ENCODE results near the gene PDE4D.
"Not testable (repeated sequence)": the region's sequence is repeated elsewhere in the genome, so short reads cannot be mapped to it uniquely, and the experiment has no call there.

The PDE4D gene

GRCh38 chr5:59416026-59416425 is 477.5 kb downstream of the PDE4D start:
- no peaks in the 10 kb centered on the region for H3K36me3 ChIP-seq (ENCODE audit: control insufficient read depth, insufficient read depth, low read length)
- H3K27ac ChIP-seq (ENCODE audit: insufficient read depth, low read depth, low read length, poor library complexity, severe bottlenecking): no peak overlapping the region
- H3K27me3 ChIP-seq (ENCODE audit: control insufficient read depth, insufficient read depth, low read length, poor library complexity, severe bottlenecking): no peaks in the 10 kb centered on the region
- 93 to 95% methylated on average over 4 of the region's 4 CpGs for WGBS, 2 experiments
- no peak overlapping the region for H3K4me3 ChIP-seq (ENCODE audit: insufficient read depth, low read depth, low read length)
- no peaks in the 10 kb centered on the region for H3K9me3 ChIP-seq (ENCODE audit: control insufficient read depth, low read length)
- H3K4me1 ChIP-seq (ENCODE audit: control insufficient read depth, insufficient read depth, low read length): no peaks in the 10 kb centered on the region

DNA sequence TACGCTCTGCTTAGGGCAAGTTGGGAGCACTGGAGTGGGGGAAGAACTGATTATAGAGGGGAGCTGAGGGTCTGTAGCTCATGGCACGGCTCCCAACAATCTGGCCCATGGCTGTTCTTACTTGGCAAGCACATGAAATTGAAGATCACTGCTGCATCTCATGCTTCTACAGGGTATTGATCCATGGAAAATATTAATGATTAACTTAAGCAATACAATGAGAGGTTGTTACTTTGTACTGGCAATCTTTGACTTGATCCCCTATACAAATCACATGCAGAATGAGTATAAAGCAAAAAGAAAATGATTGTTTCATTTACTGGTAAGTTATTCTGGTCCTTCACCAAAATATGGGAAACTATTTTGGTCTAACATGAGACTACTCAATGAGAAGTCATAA is 481.1 kb downstream of the PDE4D start:
- H3K9me3 ChIP-seq (ENCODE audit: control insufficient read depth, low read length): no peaks in the 10 kb centered on the region

DNA sequence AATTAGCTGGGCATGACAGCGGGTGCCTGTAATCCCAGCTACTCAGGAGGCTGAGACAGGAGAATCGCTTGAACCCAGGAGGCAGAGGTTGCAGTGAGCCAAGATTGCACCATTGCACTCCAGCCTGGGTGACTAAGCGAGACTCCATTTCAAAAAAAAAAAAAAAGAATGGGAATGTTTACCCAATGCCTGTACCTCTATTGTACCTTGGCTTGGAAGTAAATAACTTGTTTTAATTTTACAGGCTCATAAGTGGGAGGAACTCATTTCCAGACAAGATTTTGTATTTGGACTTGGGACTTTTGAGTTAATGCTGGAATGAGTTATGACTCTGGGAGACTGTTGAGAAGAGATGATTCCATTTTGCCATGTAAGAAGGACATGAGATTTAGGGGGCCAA is 484.5 kb downstream of the PDE4D start:
- H3K36me3 ChIP-seq (ENCODE audit: control insufficient read depth, insufficient read depth, low read length); H3K4me1 ChIP-seq (ENCODE audit: control insufficient read depth, insufficient read depth, low read length); H3K27me3 ChIP-seq (ENCODE audit: control insufficient read depth, insufficient read depth, low read length, poor library complexity, severe bottlenecking); H3K27ac ChIP-seq (ENCODE audit: insufficient read depth, low read depth, low read length, poor library complexity, severe bottlenecking); H3K4me3 ChIP-seq (ENCODE audit: insufficient read depth, low read depth, low read length); H3K9me3 ChIP-seq (ENCODE audit: control insufficient read depth, low read length): not testable (repeated sequence)
- 87 to 88% methylated on average over 3 of the region's 3 CpGs for WGBS, 2 experiments

More for the DNA sequence above, 481.1 kb downstream of the PDE4D start:
- Histone ChIP-seq H3K27me3 (ENCODE audit: control insufficient read depth, insufficient read depth, low read length, poor library complexity, severe bottlenecking) (no peaks in the 10 kb centered on the region), H3K36me3 (ENCODE audit: control insufficient read depth, insufficient read depth, low read length) (no peaks in the 10 kb centered on the region), H3K27ac (ENCODE audit: insufficient read depth, low read depth, low read length, poor library complexity, severe bottlenecking) (no peak overlapping the region), H3K4me1 (ENCODE audit: control insufficient read depth, insufficient read depth, low read length) (no peaks in the 10 kb centered on the region), H3K4me3 (ENCODE audit: insufficient read depth, low read depth, low read length) (no peak overlapping the region)
- WGBS, 2 experiments: 92 to 94% methylated on average over 2 of the region's 2 CpGs

GRCh38 chr5:59407967-59408366 is 485.6 kb downstream of the PDE4D start:
- 85 to 89% methylated on average over 1 of the region's 1 CpG for WGBS, 2 experiments
- Histone ChIP-seq H3K36me3 (ENCODE audit: control insufficient read depth, insufficient read depth, low read length) (no peaks in the 10 kb centered on the region), H3K9me3 (ENCODE audit: control insufficient read depth, low read length) (no peaks in the 10 kb centered on the region)

GRCh38 chr5:59401637-59402036 is 491.9 kb downstream of the PDE4D start:
- H3K9me3 ChIP-seq (ENCODE audit: control insufficient read depth, low read length): no peaks in the 10 kb centered on the region
- no peak overlapping the region for H3K27ac ChIP-seq (ENCODE audit: insufficient read depth, low read depth, low read length, poor library complexity, severe bottlenecking)
- 83 to 94% methylated on average over 2 of the region's 2 CpGs for WGBS, 2 experiments
- H3K36me3 ChIP-seq (ENCODE audit: control insufficient read depth, insufficient read depth, low read length): no peaks in the 10 kb centered on the region
- no peaks in the 10 kb centered on the region for H3K27me3 ChIP-seq (ENCODE audit: control insufficient read depth, insufficient read depth, low read length, poor library complexity, severe bottlenecking)
- no peak overlapping the region for H3K4me3 ChIP-seq (ENCODE audit: insufficient read depth, low read depth, low read length)
- no peaks in the 10 kb centered on the region for H3K4me1 ChIP-seq (ENCODE audit: control insufficient read depth, insufficient read depth, low read length)

More at GRCh38 chr5:59407967-59408366, 485.6 kb downstream of the PDE4D start:
- Histone ChIP-seq H3K27me3 (ENCODE audit: control insufficient read depth, insufficient read depth, low read length, poor library complexity, severe bottlenecking) (no peaks in the 10 kb centered on the region), H3K4me3 (ENCODE audit: insufficient read depth, low read depth, low read length) (no peak overlapping the region), H3K27ac (ENCODE audit: insufficient read depth, low read depth, low read length, poor library complexity, severe bottlenecking) (no peak overlapping the region), H3K4me1 (ENCODE audit: control insufficient read depth, insufficient read depth, low read length) (no peaks in the 10 kb centered on the region)

DNA sequence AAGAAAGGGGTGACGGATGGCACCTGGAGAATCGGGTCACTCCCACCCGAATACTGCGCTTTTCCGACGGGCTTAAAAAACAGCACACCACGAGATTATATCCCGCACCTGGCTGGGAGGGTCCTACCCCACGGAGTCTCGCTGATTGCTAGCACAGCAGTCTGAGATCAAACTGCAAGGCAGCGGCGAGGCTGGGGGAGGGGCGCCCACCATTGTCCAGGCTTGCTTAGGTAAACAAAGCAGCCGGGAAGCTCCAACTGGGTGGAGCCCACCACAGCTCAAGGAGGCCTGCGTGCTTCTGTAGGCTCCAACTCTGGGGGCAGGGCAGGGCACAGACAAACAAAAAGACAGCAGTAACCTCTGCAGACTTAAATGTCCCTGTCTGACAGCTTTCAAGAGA is 498.6 kb downstream of the PDE4D start:
- H3K27me3 ChIP-seq (ENCODE audit: control insufficient read depth, insufficient read depth, low read length, poor library complexity, severe bottlenecking); H3K27ac ChIP-seq (ENCODE audit: insufficient read depth, low read depth, low read length, poor library complexity, severe bottlenecking); H3K36me3 ChIP-seq (ENCODE audit: control insufficient read depth, insufficient read depth, low read length); H3K4me3 ChIP-seq (ENCODE audit: insufficient read depth, low read depth, low read length); H3K9me3 ChIP-seq (ENCODE audit: control insufficient read depth, low read length); H3K4me1 ChIP-seq (ENCODE audit: control insufficient read depth, insufficient read depth, low read length): not testable (repeated sequence)
- WGBS, 2 experiments: 90% methylated on average over 15 of the region's 15 CpGs

DNA sequence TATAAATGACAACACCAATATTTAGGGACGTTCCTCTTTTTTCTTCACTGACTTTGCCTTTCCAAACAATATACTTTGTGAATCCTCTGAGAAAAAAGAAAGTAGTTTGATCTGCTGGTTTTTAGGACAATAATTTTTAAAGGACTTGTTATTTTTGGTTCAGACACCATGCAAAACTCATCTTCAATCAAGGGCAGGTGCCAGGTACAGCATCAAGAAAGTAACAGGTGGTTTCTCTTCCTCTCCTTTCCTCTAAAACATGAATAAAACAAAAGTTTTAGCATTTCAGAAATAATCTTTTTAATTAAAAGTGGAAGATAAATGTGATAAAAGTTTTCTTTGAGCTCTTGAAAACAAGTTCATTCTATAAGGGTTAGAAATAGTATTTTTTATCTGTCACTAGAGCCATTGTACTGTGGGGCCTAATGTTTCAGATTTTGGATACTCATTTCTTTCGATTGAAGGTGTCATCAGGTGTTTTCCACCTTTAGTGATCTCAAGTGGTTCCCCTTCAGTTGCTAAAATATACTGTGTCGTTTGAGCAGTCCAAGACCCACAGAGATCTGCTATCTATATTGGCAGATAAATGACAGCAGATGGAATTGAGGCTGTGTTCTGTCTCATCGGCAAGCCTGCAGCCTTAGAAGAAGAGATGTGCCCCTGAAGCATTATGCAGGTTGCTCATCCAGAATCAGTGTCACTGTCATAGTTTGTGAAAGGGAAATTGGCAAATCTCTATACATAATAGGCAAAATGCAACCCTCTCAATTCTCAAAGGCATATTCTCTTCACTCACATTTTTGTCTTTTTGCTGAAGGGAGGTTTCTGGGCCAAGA is 499.7 kb downstream of the PDE4D start:
- Histone ChIP-seq H3K27ac (ENCODE audit: insufficient read depth, low read depth, low read length, poor library complexity, severe bottlenecking) (no peak overlapping the region), H3K27me3 (ENCODE audit: control insufficient read depth, insufficient read depth, low read length, poor library complexity, severe bottlenecking) (no peaks in the 10 kb centered on the region), H3K36me3 (ENCODE audit: control insufficient read depth, insufficient read depth, low read length) (no peaks in the 10 kb centered on the region), H3K4me1 (ENCODE audit: control insufficient read depth, insufficient read depth, low read length) (no peaks in the 10 kb centered on the region), H3K4me3 (ENCODE audit: insufficient read depth, low read depth, low read length) (no peak overlapping the region), H3K9me3 (ENCODE audit: control insufficient read depth, low read length) (no peaks in the 10 kb centered on the region)
- 92 to 96% methylated on average over 4 of the region's 4 CpGs for WGBS, 2 experiments

- no peaks in the 10 kb centered on the region for H3K4me1 ChIP-seq (ENCODE audit: control insufficient read depth, insufficient read depth, low read length)
- 80% methylated on average over 1 of the region's 1 CpG for WGBS, 2 experiments
- H3K36me3 ChIP-seq (ENCODE audit: control insufficient read depth, insufficient read depth, low read length): no peaks in the 10 kb centered on the region
- no peaks in the 10 kb centered on the region for H3K27me3 ChIP-seq (ENCODE audit: control insufficient read depth, insufficient read depth, low read length, poor library complexity, severe bottlenecking)
- no peak overlapping the region for H3K27ac ChIP-seq (ENCODE audit: insufficient read depth, low read depth, low read length, poor library complexity, severe bottlenecking)
- no peaks in the 10 kb centered on the region for H3K9me3 ChIP-seq (ENCODE audit: control insufficient read depth, low read length)
- H3K4me3 ChIP-seq (ENCODE audit: insufficient read depth, low read depth, low read length): no peak overlapping the region
Measured at GRCh38 chr5:59391576-59391975, 501.9 kb downstream of the PDE4D start.

DNA sequence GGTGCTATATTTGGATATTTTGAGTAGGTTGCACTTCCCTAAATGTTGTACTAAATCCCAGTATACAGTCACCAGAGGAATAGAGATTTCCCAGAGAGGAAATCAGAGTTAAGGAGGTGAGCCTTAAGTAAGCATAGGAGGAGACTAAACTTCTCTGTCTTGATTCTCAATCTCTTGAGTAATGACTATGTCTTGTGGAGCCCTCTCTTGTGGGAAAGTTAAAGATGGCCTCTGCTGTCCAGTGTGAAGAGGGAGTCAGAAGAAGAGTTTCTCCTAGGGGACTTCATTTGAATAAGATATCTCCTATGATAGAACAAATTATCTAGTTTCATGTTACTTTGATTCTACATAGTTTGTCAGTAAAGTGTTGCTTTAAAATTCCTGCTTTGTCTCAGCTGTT is 502.5 kb downstream of the PDE4D start:
- H3K36me3 ChIP-seq (ENCODE audit: control insufficient read depth, insufficient read depth, low read length): no peaks in the 10 kb centered on the region
- H3K9me3 ChIP-seq (ENCODE audit: control insufficient read depth, low read length): no peaks in the 10 kb centered on the region
- no peaks in the 10 kb centered on the region for H3K4me1 ChIP-seq (ENCODE audit: control insufficient read depth, insufficient read depth, low read length)
- no peaks in the 10 kb centered on the region for H3K27me3 ChIP-seq (ENCODE audit: control insufficient read depth, insufficient read depth, low read length, poor library complexity, severe bottlenecking)
- H3K27ac ChIP-seq (ENCODE audit: insufficient read depth, low read depth, low read length, poor library complexity, severe bottlenecking): no peak overlapping the region
- no peak overlapping the region for H3K4me3 ChIP-seq (ENCODE audit: insufficient read depth, low read depth, low read length)

GRCh38 chr5:59390074-59390659 is 503.4 kb downstream of the PDE4D start:
- Histone ChIP-seq H3K36me3 (ENCODE audit: control insufficient read depth, insufficient read depth, low read length) (no peaks in the 10 kb centered on the region), H3K4me1 (ENCODE audit: control insufficient read depth, insufficient read depth, low read length) (no peaks in the 10 kb centered on the region), H3K9me3 (ENCODE audit: control insufficient read depth, low read length) (no peaks in the 10 kb centered on the region), H3K4me3 (ENCODE audit: insufficient read depth, low read depth, low read length) (no peak overlapping the region), H3K27me3 (ENCODE audit: control insufficient read depth, insufficient read depth, low read length, poor library complexity, severe bottlenecking) (no peaks in the 10 kb centered on the region), H3K27ac (ENCODE audit: insufficient read depth, low read depth, low read length, poor library complexity, severe bottlenecking) (no peak overlapping the region)
- 50 to 100% methylated on average over 1 to 2 of the region's 2 CpGs for WGBS, 2 experiments
